Suprapubic skin (tissue), 4 donors: ENCODE data around the gene RMI1. TPM values are rescaled to one million over a fixed set of nuclear protein-coding genes. Genes with fewer than 3 reads are reported as not detected.

Experiments used
- DNase-seq, 2 donors: peaks; one replicate each; pipeline ENCODE4 v3.0.0-alpha.2; 2019; ENCODE audit warnings: low spot score in 2 of 2
- H3K27ac ChIP-seq: fragments of 200-600 bp; sonication (generic); one replicate; pipeline ENCODE4 v1.5.1; 2019
- H3K27me3 ChIP-seq: fragments of 200-600 bp; sonication (generic); one replicate; pipeline ENCODE4 v1.5.1; 2019
- H3K36me3 ChIP-seq: fragments of 200-600 bp; sonication (generic); one replicate; pipeline ENCODE4 v1.5.1; 2019
- H3K4me1 ChIP-seq: fragments of 200-600 bp; sonication (generic); one replicate; pipeline ENCODE4 v1.5.1; 2019
- H3K4me3 ChIP-seq: fragments of 200-600 bp; sonication (generic); one replicate; pipeline ENCODE4 v1.5.1; 2019; ENCODE audit warnings: mild to moderate bottlenecking
- H3K9me3 ChIP-seq: fragments of 200-600 bp; sonication (generic); one replicate; pipeline ENCODE4 v1.5.1; 2019
- CTCF ChIP-seq, 2 donors: fragments of 200-600 bp in 1 of 2; fragments of 450-650 bp in 1 of 2; sonication (generic) in 1 of 2; IDR thresholded peaks; one replicate each; pipeline ENCODE4 v1.5.1; 2016 to 2019; ENCODE audit warnings: antibody characterized with exemption in 2 of 2, mild to moderate bottlenecking in 1 of 2, moderate library complexity in 1 of 2
- EP300 ChIP-seq: sonication (generic); formaldehyde crosslinking; IDR thresholded peaks from one replicate; pipeline ENCODE4 v1.6.1; 2017; ENCODE audit warnings: antibody characterized with exemption
- POLR2A ChIP-seq, 2 donors: fragments of 450-650 bp; IDR thresholded peaks; one replicate each; pipeline ENCODE4 v1.6.1; 2017; ENCODE audit warnings: antibody characterized with exemption in 2 of 2, mild to moderate bottlenecking in 2 of 2, moderate library complexity in 2 of 2
- POLR2AphosphoS5 ChIP-seq, 3 donors: sonication (generic); formaldehyde crosslinking; IDR thresholded peaks; one replicate each; pipeline ENCODE4 v1.6.1; 2017; ENCODE audit warnings: antibody characterized with exemption in 3 of 3
- WGBS: methylation state at CpG from one replicate; pipeline ENCODE4 v1.1.5; 2018; 5-methylcytosine and 5-hydroxymethylcytosine counted together
- total RNA-seq, 4 donors: library from RNA; depleted of rRNA; stranded (reverse); fragments of >200 nt; gene quantifications; one replicate each; pipeline ENCODE4 v1.1.0, GENCODE V29; 2016

The RMI1 gene
- total RNA-seq, 4 donors from 2014 or later: 4.0 to 8.7 (median 4.3) TPM

- Histone ChIP-seq H3K9me3 (no peaks in the 10 kb centered on the region), H3K4me1 (peaks cover 8% of the 10 kb centered on the region), H3K27me3 (no peaks in the 10 kb centered on the region), H3K4me3 (no peak overlapping the region), H3K36me3 (no peaks in the 10 kb centered on the region), H3K27ac (no peak overlapping the region)
- no peak for DNase-seq
- TF ChIP-seq CTCF (IDR thresholded peaks at IDR 0.05) (no peak), POLR2AphosphoS5 (IDR thresholded peaks at IDR 0.05) (no peak), POLR2A (IDR thresholded peaks at IDR 0.05) (no peak), EP300 (no peak)
- WGBS: 69% methylated on average over 4 of the region's 4 CpGs
These were observed 21.5 kb upstream of the RMI1 start for GRCh38 chr9:83959061-83959460.

GRCh38 chr9:83960991-83961390, 19.6 kb upstream of the RMI1 start:
- no peaks in the 10 kb centered on the region for H3K9me3 ChIP-seq
- 91% methylated on average over 5 of the region's 5 CpGs for WGBS
- H3K27me3 ChIP-seq: no peaks in the 10 kb centered on the region
- TF ChIP-seq POLR2A (IDR thresholded peaks at IDR 0.05) (no peak), CTCF (IDR thresholded peaks at IDR 0.05) (no peak), EP300 (no peak), POLR2AphosphoS5 (IDR thresholded peaks at IDR 0.05) (no peak)
- no peak overlapping the region for H3K4me3 ChIP-seq
- no peak for DNase-seq
- H3K4me1 ChIP-seq: no peaks in the 10 kb centered on the region
- H3K27ac ChIP-seq: no peak overlapping the region
- H3K36me3 ChIP-seq: no peaks in the 10 kb centered on the region

DNA sequence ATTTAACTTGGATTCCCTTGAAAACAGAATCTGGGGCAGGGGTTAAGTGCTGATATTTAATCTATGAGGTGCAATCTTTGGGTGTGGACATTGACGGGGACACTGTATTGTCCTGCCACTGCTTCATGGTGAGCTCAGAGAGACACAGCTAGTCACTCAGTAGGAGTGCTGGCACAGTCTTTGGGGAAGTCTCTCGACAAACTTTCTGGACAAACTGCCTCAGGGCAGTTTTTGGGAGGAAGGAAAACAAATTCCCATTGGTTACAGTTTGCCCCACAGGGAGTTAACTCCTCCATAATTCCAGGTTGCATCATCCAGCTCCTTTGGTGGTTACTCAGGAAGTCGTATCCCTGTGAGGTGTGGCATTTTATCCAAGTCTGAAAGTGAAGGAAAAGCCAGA, 18.4 kb upstream of the RMI1 start:
- TF ChIP-seq POLR2AphosphoS5 (IDR thresholded peaks at IDR 0.05): no peak
- TF ChIP-seq POLR2A (IDR thresholded peaks at IDR 0.05): no peak
- TF ChIP-seq EP300: no peak
- no peak for TF ChIP-seq CTCF (IDR thresholded peaks at IDR 0.05)
- H3K9me3 ChIP-seq: no peaks in the 10 kb centered on the region
- DNase-seq: no peak
- no peak overlapping the region for H3K4me3 ChIP-seq
- H3K27me3 ChIP-seq: no peaks in the 10 kb centered on the region
- no peaks in the 10 kb centered on the region for H3K36me3 ChIP-seq
- no peak overlapping the region for H3K27ac ChIP-seq
- H3K4me1 ChIP-seq: no peaks in the 10 kb centered on the region
- 30% methylated on average over 3 of the region's 3 CpGs for WGBS

- no peaks in the 10 kb centered on the region for H3K27me3 ChIP-seq
- H3K36me3 ChIP-seq: peaks cover 18% of the 10 kb centered on the region
- no peak overlapping the region for H3K4me3 ChIP-seq
- no peaks in the 10 kb centered on the region for H3K4me1 ChIP-seq
- WGBS: 57% methylated on average over 2 of the region's 2 CpGs
- H3K27ac ChIP-seq: no peak overlapping the region
- H3K9me3 ChIP-seq: no peaks in the 10 kb centered on the region
- no peak for DNase-seq
- TF ChIP-seq POLR2AphosphoS5 (IDR thresholded peaks at IDR 0.05) (no peak), CTCF (IDR thresholded peaks at IDR 0.05) (no peak), POLR2A (IDR thresholded peaks at IDR 0.05) (no peak), EP300 (no peak)
These were observed 15.6 kb upstream of the RMI1 start for GRCh38 chr9:83964973-83965349.

GRCh38 chr9:83965350-83966208, 15.0 kb upstream of the RMI1 start:
- TF ChIP-seq POLR2A (IDR thresholded peaks at IDR 0.05): no peak
- no peak for TF ChIP-seq EP300
- no peak for TF ChIP-seq POLR2AphosphoS5 (IDR thresholded peaks at IDR 0.05)
- TF ChIP-seq CTCF (IDR thresholded peaks at IDR 0.05): no peak
- Histone ChIP-seq H3K4me3 (no peak overlapping the region), H3K36me3 (peaks cover 24% of the 10 kb centered on the region), H3K4me1 (no peaks in the 10 kb centered on the region), H3K27ac (no peak overlapping the region), H3K27me3 (no peaks in the 10 kb centered on the region), H3K9me3 (no peaks in the 10 kb centered on the region)
- 71% methylated on average over 11 of the region's 11 CpGs for WGBS
- DNase-seq: no peak
